NCI-H446 (cell line): ENCODE measurements around the gene FLT3.
"Not testable (repeated sequence)": the region's sequence is repeated elsewhere in the genome, so short reads cannot be mapped to it uniquely, and the experiment has no call there.

Source experiments
- DNase-seq, 2 experiments: peaks; one replicate each; lab custom pipeline; 2025; lab: John Stamatoyannopoulos, UW

The FLT3 gene

GRCh38 chr13:28099396-28100149 is 803 bp downstream of the FLT3 start:
- no peak for DNase-seq

- no peak for DNase-seq
Observed at GRCh38 chr13:28097503-28097902, 2.9 kb downstream of the FLT3 start.

GRCh38 chr13:28094306-28094705 is 6.1 kb downstream of the FLT3 start:
- no peak for DNase-seq

GRCh38 chr13:28093881-28094280 is 6.5 kb downstream of the FLT3 start:
- no peak for DNase-seq

- DNase-seq: no peak
Observed at GRCh38 chr13:28092431-28092830, 7.9 kb downstream of the FLT3 start.

GRCh38 chr13:28089065-28089464 is 11.3 kb downstream of the FLT3 start:
- DNase-seq: no peak

GRCh38 chr13:28077820-28078219 is 22.6 kb downstream of the FLT3 start:
- not testable (repeated sequence) for DNase-seq

- no peak for DNase-seq
Observed at GRCh38 chr13:28077231-28077630, 23.1 kb downstream of the FLT3 start.

GRCh38 chr13:28071424-28071823 is 29.0 kb downstream of the FLT3 start:
- no peak for DNase-seq

GRCh38 chr13:28067491-28067890 is 32.9 kb downstream of the FLT3 start:
- no peak for DNase-seq

GRCh38 chr13:28058866-28059613 is 41.3 kb downstream of the FLT3 start:
- DNase-seq: no peak

GRCh38 chr13:28056970-28057712 is 43.2 kb downstream of the FLT3 start:
- no peak for DNase-seq

- DNase-seq: no peak
Observed at GRCh38 chr13:28056426-28056825, 44.0 kb downstream of the FLT3 start.

- DNase-seq: no peak
Observed at GRCh38 chr13:28055357-28055756, 45.0 kb downstream of the FLT3 start.

- no peak for DNase-seq
Observed at GRCh38 chr13:28052945-28053344, 47.4 kb downstream of the FLT3 start.

- DNase-seq: no peak
Observed at GRCh38 chr13:28049880-28050875, 50.2 kb downstream of the FLT3 start.

- no peak for DNase-seq
Observed at GRCh38 chr13:28049215-28049614, 51.2 kb downstream of the FLT3 start.

GRCh38 chr13:28048768-28049167 is 51.6 kb downstream of the FLT3 start:
- no peak for DNase-seq

GRCh38 chr13:28047757-28048388 is 52.5 kb downstream of the FLT3 start:
- DNase-seq: no peak

- no peak for DNase-seq
Observed at GRCh38 chr13:28046981-28047380, 53.4 kb downstream of the FLT3 start.

GRCh38 chr13:28045861-28046260 is 54.5 kb downstream of the FLT3 start:
- DNase-seq: no peak
